HG03139 (cell line): ENCODE measurements around the gene DLG1.

Source experiments
- ATAC-seq: cut with Tn5 transposase; IDR thresholded peaks from one replicate; pipeline ENCODE4 v1.9.1; 2021; ENCODE audit not compliant: unreplicated experiment

DLG1 gene

DNA sequence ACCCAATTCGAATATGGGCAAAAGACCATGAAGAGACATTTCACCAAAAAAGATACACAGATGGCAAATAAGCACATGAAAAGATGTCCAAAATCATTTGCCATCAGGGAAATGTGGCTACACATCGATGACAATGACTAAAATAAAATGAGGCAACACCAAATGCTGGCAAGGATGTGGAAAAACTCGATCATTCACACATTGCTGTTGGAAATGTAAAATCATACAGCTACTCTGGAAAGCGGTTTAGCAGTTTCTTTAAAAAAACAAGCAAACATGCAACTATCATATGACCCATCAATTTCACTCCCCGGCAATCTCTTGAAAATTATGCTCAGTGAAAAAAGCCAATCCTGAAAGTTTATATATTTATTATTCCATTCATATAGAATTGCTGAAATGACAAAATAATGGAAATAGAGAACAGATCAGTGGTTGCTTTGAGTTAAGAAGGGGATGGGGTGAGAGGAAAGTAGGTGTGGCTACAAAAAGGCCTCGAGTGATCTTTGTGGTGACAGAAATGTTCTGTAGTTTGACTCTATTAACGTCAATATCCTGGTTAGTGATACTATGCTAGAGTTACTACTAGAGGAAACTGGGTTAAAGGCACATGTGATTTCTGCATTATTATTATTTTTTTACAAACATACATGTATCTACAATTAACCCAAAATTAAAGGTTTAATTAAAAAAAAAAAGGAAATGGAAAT, 45.0 kb downstream of the DLG1 start:
- no peak for ATAC-seq

DNA sequence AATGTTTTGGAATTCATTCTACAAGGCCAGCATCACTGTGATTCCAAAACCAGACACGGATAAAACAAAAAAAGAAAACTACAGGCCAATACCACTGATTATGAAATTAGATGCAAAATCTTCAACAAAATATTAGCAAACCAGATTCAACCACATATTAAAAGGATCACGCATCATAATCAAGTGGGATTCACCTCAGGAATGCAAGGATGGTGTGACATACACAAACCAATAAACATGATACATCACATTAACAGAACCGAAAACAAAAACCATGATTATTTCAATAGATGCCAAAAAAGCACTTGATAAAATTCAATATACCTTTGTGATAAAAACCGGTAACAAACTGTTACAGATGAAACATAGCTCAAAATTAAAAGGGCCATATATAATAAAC, 48.9 kb downstream of the DLG1 start:
- ATAC-seq, result no peak

- ATAC-seq, result no peak
Measured at GRCh38 chr3:197248341-197248740, 50.1 kb downstream of the DLG1 start.

DNA sequence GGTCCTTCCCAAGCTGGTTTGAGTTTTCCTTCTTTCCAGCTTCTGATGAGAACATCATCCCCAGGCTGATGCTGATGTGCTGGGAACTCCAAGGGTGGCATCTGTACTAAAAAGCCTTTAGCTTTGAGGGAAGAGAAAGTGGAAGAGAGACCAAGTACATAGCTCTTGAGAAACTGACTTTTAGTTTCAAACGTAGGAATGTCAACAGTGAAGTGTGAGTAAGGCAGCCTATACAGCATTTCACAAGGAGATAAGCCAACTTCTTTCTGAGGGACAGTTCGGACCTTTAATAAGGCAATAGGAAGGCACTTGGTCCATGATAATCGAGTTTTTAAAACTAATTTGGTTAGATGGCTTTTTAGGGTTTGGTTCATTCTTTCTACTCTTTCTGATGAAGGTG, 53.7 kb downstream of the DLG1 start:
- no peak for ATAC-seq

GRCh38 chr3:197242784-197243432, 55.5 kb downstream of the DLG1 start:
- no peak for ATAC-seq

- no peak for ATAC-seq
Measured at GRCh38 chr3:197241173-197241572, 57.2 kb downstream of the DLG1 start.

DNA sequence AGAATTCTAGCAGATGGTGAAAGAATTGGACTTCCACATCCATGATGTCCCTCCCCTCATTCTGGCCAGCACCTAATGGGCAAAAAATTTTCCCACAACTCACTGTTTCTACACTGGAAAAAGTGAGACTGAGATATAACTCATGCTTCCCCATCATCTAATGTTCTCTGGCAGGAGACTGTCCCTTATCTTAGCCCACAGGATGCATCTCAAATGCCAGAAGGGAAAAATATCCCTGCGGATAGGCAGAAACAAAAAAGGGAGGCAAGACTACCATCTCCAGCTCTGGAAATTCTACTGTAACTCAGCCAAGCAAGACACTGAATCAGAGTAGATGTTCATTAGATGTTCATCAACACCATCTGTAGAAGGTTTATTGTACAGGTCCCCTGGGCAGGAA, 58.6 kb downstream of the DLG1 start:
- ATAC-seq, result no peak

GRCh38 chr3:197238842-197239241, 59.6 kb downstream of the DLG1 start:
- ATAC-seq, result no peak

GRCh38 chr3:197237897-197238296, 60.5 kb downstream of the DLG1 start:
- no peak for ATAC-seq

- ATAC-seq, result no peak
Measured at GRCh38 chr3:197236362-197236761, 62.0 kb downstream of the DLG1 start.

DNA sequence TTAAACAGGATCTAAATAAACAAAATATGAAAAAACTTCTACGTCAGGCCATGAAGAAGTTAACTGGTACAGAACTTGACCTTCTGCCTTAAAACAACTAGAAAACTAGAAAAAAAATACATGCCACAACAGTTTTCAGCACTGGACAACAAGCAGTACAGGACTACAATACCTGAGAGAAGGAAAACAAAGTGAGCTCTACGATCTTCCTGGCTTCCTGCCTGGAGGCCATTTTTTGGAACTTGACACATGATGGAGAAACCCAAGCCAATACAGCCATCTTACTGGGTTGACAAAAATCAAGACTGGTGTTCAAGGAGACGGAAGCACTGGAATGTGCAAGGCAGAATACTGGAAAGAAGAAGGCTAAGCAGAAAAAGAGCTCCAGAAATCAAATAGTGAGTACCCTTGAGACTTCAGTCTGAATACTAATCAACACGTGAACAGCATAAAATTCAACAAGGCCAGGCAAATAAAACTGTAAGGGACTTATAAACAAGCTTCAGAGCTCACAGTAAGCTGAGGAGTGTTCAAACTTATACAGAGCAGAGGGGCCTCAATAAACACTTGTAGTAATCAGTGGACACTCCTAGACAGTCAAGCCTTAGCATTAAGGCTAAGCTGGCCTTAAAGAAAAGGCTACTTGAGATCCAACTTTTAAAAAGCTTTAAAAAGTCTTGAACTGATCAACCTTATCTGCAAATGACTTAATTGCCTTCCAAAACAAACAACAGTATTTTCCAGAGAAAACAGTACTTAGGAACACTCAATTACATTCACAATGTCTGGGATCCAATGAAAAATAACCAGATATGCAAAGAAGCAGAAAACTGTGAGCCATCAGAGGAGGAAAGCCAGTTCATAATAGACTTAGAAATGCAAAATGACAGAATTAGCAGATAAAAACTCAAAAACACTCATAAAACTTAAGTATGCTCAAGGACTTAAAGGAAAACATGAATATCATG, 63.2 kb downstream of the DLG1 start:
- no peak for ATAC-seq

DNA sequence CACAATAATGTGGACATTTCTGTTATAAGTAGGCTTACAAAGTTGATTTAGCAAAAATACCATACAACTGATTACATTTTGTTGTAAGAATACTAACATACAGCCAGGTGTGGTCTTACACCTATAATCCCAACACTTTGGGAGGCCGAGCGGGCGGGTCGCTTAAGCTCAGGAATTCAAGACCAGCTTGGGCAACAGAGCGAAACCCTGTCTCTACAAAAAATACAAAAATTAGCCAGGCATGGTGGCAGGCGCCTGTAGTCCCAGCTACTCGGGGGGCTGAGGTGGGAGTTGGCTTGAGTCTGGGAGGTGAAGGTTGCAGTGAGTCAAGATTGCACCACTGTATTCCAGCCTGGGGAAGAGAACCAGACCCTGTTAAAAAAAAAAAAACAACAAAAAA, 67.1 kb downstream of the DLG1 start:
- ATAC-seq, result no peak

DNA sequence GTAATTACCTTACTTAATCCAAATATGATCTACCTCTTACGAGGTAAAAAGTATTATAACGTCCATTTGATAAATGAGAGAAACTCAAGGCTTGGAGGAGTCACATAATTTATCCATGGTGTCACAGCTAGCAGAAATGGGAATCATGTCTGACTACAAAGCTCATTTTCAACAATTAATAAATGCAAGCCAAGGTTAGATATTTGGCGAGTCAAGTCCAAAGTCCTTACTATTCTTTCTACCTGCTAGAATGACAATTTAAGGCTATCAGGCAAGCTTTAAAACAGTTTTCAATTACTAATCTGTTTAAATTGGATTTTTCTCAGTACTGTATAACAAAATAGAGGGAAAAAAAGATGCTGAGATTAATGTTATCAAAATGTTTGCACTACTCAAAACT, 68.6 kb downstream of the DLG1 start:
- no peak for ATAC-seq

- no peak for ATAC-seq
Measured at GRCh38 chr3:197229178-197229577, 69.2 kb downstream of the DLG1 start.

- ATAC-seq, result no peak
Measured at GRCh38 chr3:197227780-197228574, 70.4 kb downstream of the DLG1 start.

DNA sequence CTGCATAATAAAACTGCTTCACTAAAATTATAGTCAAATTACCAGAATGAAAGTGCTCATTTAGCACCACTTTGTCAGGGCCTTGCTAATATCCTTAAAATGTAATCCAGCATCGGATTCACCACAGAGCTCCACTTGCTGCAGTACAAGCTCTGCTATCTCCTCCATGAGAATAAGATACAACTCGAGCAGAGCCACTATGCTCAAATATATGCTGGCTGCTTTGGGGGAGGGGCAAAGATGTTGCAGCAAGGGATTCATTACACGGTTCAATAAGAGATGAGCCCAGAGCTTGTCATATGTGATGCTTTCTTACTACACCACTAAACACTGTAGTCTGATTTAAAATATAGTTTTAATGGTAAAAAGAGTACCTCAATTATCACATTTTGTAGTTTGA, 72.2 kb downstream of the DLG1 start:
- no peak for ATAC-seq

GRCh38 chr3:197225579-197225978, 72.8 kb downstream of the DLG1 start:
- no peak for ATAC-seq

DNA sequence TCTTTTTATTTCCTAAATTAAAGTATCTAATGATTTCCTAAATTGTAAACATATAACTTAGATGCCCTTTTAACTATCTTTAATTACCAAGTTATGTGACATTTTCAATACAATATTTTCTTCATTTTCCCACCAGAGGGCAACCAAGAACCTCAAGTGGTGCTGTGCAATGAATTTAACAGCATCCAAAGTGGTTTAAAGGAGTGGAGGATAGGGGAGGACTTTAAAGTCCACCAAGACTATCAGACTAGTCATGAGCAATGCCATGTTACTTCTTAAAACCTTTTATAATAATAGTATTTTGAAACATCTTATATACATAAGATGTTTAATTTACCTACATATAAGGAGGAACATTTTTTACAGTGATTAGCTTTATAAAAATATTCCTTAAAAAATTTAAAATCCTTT, 74.4 kb downstream of the DLG1 start:
- no peak for ATAC-seq

DNA sequence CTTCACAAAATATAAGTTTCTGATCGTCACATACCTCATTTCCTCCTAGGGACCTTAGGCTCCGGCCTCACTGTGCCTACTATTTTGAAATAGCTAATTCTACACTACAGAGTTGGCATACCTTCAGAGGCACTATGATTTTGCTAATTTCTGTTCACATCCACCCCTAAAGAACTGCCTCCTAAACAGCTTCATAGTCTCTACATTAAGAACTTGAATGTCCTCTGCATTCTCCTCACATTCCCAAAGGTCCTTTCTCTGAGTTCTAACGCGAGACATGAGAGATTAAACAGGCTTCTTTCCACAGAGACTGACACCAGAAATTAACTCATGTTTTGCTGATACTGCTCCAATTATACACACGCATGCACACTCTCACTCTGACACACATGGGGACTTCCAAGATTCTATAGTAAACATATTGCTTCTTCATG, 75.5 kb downstream of the DLG1 start:
- ATAC-seq, result no peak

GRCh38 chr3:197219619-197220018, 78.8 kb downstream of the DLG1 start:
- no peak for ATAC-seq

DNA sequence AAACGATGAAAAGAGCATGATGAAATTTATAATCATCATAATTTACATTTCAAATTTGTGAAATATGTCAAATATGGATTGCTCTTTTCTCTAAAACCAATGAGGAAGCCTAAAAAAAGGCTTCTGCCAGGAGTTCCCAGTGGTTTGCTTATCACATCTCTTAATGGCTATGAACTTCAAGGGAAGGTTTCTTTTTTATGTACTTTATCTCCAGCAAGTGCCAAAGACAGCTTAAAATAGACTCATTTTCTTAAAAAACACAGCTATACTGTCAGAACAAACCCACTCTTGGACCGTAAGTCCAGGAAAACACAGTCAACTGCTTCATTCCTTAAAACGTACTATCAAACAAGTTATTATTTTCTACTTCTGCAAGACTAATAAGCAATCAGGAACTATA, 80.2 kb downstream of the DLG1 start:
- no peak for ATAC-seq
